ENCODE measurements around the gene OR4N5. TPM values are rescaled to one million over a fixed set of nuclear protein-coding genes. Genes with fewer than 3 reads are reported as not detected.

OR4N5 gene
- total RNA-seq, 2 donors from 2014 or later, result not detected

- Histone ChIP-seq H3K4me3 (no peak overlapping the region), H3K27ac (no peak overlapping the region), H3K9ac (ENCODE audit: low read depth in 2 of 2, low read length in 2 of 2) (no peak overlapping the region), H3K9me3 (no peaks in the 10 kb centered on the region), H3K27me3 (no peaks in the 10 kb centered on the region), H3K36me3 (no peaks in the 10 kb centered on the region), H3K4me1 (no peaks in the 10 kb centered on the region)
- no peak for DNase-seq
- no peak for TF ChIP-seq CTCF (IDR thresholded peaks at IDR 0.05)
- intact Hi-C loops (cut with DNase I), result no loop called here
Measured at GRCh38 chr14:20176330-20176729, 37.7 kb downstream of the OR4N5 start.

- Histone ChIP-seq H3K9ac (ENCODE audit: low read depth in 2 of 2, low read length in 2 of 2) (no peak overlapping the region), H3K4me3 (no peak overlapping the region), H3K9me3 (no peaks in the 10 kb centered on the region), H3K4me1 (no peaks in the 10 kb centered on the region), H3K27me3 (no peaks in the 10 kb centered on the region), H3K27ac (no peak overlapping the region), H3K36me3 (no peaks in the 10 kb centered on the region)
- DNase-seq, result no peak
- intact Hi-C loops (cut with DNase I), result no loop called here
- TF ChIP-seq CTCF (IDR thresholded peaks at IDR 0.05), result no peak
Measured at GRCh38 chr14:20177433-20177974, 38.9 kb downstream of the OR4N5 start.

- no peak overlapping the region for H3K9ac ChIP-seq (ENCODE audit: low read depth in 2 of 2, low read length in 2 of 2)
- no peaks in the 10 kb centered on the region for H3K36me3 ChIP-seq
- no peak for TF ChIP-seq CTCF (IDR thresholded peaks at IDR 0.05)
- H3K27me3 ChIP-seq, result no peaks in the 10 kb centered on the region
- H3K4me1 ChIP-seq, result no peaks in the 10 kb centered on the region
- H3K27ac ChIP-seq, result no peak overlapping the region
- H3K9me3 ChIP-seq, result no peaks in the 10 kb centered on the region
- intact Hi-C loops (cut with DNase I), result no loop called here
- no peak overlapping the region for H3K4me3 ChIP-seq
- DNase-seq, result no peak
Measured at GRCh38 chr14:20179218-20179617, 40.6 kb downstream of the OR4N5 start.

GRCh38 chr14:20179880-20180279 is 41.3 kb downstream of the OR4N5 start:
- H3K36me3 ChIP-seq, result no peaks in the 10 kb centered on the region
- H3K27me3 ChIP-seq, result no peaks in the 10 kb centered on the region
- no peak for DNase-seq
- no peak overlapping the region for H3K4me3 ChIP-seq
- H3K27ac ChIP-seq, result no peak overlapping the region
- no peak overlapping the region for H3K9ac ChIP-seq (ENCODE audit: low read depth in 2 of 2, low read length in 2 of 2)
- H3K4me1 ChIP-seq, result no peaks in the 10 kb centered on the region
- intact Hi-C loops (cut with DNase I), result no loop called here
- no peaks in the 10 kb centered on the region for H3K9me3 ChIP-seq
- no peak for TF ChIP-seq CTCF (IDR thresholded peaks at IDR 0.05)

- TF ChIP-seq CTCF (IDR thresholded peaks at IDR 0.05), result no peak
- no peaks in the 10 kb centered on the region for H3K36me3 ChIP-seq
- H3K27ac ChIP-seq, result no peak overlapping the region
- no peak overlapping the region for H3K4me3 ChIP-seq
- no peaks in the 10 kb centered on the region for H3K27me3 ChIP-seq
- H3K4me1 ChIP-seq, result no peaks in the 10 kb centered on the region
- no peak overlapping the region for H3K9ac ChIP-seq (ENCODE audit: low read depth in 2 of 2, low read length in 2 of 2)
- no peak for DNase-seq
- no peaks in the 10 kb centered on the region for H3K9me3 ChIP-seq
- intact Hi-C loops (cut with DNase I), result no loop called here
Measured at GRCh38 chr14:20180486-20180885, 41.9 kb downstream of the OR4N5 start.
